GM18499 (cell line): Measurements from ENCODE around the gene ZSCAN29.
"Not testable (repeated sequence)": the region's sequence is repeated elsewhere in the genome, so short reads cannot be mapped to it uniquely, and the experiment has no call there.

Source experiments
- ATAC-seq: cut with Tn5 transposase; IDR thresholded peaks from one replicate; pipeline ENCODE4 v1.9.1; 2021; ENCODE audit warnings: moderate number of reproducible peaks; ENCODE audit not compliant: insufficient read depth, unreplicated experiment

The ZSCAN29 gene

DNA sequence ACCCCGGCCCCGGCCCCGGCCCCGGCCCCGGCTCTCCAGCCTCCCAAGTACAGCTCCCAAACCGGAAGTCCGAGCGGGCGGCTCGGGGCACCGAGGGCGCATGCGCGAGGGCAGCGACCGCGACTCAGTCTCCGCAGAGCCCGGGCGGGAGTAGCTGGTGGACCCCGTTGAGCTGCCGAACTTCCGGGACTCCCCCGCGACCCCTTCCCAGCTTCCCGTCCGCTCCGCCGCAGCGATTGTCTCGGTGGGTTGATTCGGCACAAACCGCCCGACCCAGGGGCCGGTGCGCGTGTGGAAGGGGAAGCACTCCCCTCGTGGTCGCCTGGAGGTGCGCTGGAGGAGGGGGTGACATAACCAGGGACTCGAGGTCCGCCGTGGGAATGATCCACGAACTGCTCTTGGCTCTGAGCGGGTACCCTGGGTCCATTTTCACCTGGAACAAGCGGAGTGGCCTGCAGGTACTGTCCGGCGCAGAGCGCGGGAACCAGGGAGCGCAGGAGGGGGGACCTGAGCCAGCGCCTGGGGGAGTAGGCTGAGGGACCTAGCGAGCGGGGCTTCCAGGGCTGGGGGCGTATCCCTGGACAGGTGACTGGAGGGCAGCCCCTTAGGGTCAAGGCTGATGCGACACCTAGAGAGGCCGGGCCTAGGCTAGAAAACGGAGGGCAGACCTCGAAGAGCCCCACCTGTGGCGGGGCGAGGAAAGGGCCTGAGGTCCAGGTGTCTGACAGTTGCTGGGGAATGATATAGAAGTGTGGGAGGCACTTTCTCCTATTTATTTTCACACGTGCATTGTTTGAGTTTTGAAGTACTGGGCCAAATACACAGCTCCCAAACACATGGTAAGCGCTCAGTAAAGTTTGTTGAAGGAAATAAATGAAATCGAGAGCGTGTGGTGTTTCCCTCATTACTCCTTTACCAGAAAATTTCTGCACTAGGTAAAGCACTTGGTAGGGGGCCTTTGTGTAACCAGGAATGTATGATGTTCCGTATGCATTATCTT is at the start of gene ZSCAN29, which contains the start of gene TUBGCP4:
ZSCAN29 (minus strand) TSS at position 69 of the 1,000 bp plus-strand sequence. CDS start 1,130 bp downstream, outside the sequence.
TUBGCP4 (plus strand) TSS at position 127 of the 1,000 bp plus-strand sequence; CDS start at position 381, 254 bp downstream.
- no peak for ATAC-seq

DNA sequence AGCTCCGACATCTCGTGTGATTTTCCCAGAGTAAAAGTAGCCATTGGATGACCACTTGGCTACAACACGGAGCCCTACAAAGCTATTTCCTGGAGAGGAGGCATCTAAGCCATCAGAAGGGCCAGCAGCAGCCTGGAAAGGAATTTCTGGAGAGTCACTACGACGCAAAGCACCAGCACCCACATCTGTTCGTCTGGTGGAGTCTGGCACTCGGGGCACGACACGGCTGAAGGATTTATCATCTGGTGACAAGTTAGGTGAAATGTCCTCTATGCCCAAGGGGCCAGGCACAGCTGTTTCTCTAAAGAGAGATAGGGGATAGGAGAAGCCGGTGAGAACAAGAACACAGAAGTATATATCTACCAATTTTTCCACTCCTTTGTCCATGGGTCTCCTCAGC is 49.6 kb upstream of the ZSCAN29 start:
- no peak for ATAC-seq

DNA sequence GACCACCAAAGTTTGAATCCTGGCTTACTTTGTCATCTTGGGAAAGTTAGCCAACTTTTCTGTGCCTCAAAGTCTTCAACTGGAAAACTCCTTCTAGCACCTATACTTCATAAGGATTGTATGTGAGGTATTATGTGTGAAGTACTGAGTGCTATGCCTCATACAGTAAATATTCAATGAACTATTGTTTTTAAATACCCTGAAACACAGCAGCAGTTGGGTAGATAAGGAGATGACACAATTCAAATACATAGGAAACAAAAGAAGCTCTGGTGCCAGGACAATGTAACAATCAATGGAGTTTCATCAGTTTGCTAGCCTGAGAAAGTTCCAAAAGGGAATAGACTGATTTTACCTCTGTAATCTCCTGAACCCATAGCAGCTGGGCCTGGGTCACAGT is 43.4 kb upstream of the ZSCAN29 start:
- no peak for ATAC-seq

DNA sequence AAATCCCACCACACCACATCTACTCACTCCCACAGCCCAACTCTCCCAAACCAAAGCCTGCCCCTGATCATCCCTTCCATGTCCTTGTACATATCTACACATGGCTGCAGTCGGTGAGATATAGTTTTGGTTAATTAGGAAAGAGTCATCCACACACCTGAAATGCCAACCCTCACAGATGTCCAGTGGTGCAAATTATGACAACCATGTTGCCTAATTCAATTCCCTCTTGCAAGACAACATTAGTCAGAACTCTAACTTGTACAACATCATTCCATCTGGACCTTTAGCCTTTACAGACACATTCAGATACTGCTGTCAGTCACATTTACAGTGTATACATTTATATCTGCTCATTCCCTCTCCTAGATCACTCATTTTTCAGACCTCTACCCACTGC is 41.3 kb upstream of the ZSCAN29 start:
- ATAC-seq: no peak

DNA sequence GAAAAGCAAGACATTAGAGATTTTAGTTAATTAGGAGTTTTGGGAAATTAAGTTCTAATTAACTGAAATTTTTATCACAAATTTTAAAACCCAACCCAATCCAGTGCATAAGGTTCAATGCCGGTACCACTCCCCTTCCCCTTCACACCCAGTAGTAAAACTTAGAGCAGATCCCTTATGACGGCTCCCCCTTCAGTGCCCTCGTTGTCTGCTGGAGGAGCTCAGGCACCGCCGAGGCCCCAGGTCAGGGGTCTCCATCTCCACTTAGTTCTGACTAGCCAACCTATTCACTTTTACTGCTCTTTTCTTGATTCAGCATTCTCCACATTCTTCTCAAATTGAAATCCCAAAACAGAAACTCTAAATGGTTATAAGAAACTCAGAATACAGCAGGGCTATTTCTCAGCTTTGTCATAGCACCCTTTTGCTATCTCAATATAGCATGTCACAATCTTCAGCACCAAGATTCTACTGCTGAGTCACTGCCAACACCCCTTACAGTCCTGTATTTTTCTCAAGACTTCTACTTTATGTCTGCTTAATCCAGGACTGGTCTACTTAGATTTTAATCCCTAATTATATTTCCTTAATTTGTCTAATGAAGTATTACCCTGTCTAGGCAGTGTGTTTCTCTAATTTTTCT is 39.9 kb upstream of the ZSCAN29 start:
- no peak for ATAC-seq

DNA sequence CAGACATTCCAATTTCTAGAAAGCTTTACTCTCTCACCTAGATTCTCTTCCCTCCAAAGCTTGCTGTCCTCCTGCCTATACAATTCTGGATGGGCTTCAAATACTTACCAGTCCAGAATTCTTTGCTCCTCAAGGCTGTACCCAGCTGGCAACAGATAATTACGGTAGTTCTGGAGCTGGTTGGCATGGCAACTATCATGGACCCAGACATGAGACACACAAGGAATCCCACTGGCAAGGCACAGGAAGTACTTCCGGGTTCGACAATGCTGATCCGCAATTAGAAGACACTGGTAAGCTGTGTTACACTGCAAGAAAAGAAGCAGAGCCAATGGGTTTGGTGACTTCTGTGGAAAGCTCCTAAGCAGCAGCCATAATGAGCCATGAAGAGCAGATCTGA is 37.9 kb upstream of the ZSCAN29 start:
- no peak for ATAC-seq

DNA sequence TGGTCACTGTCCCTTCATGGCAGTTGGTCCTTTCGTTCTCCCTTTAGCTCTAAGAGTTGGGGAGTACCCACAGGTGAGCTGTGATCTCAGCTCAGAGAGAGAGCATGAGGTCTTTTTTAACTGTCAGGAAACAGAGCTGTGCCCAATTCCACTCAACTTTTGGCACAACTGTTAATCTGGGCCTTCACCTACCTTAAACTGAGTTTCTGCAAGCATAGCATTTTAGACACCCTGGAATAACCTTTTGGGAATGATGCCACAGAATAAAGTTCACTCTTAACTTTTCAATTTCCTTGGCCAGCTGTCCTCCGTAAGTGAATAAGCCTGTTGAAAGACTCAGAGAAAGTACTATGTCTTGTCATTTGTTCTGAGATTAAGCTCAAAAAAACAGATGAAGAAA is 36.0 kb upstream of the ZSCAN29 start:
- ATAC-seq: no peak

DNA sequence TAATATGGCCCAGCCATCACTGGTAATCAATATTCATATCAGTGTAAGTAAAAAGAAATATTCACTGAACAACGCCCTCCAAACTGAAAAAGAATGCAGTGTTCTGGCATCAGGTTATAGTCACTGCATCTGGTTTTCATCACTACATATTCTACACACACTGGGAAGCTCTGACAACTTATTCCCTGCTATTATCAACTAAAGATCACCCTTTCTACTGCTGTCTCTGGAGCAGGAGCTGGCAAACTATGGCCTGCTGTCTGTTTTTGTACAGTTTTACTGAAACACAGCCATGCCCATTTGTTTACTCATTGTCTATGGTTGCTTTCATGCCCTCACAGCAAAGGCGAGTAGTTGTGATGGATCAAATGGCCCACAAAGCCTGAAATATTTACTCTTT is 35.3 kb upstream of the ZSCAN29 start:
- no peak for ATAC-seq

DNA sequence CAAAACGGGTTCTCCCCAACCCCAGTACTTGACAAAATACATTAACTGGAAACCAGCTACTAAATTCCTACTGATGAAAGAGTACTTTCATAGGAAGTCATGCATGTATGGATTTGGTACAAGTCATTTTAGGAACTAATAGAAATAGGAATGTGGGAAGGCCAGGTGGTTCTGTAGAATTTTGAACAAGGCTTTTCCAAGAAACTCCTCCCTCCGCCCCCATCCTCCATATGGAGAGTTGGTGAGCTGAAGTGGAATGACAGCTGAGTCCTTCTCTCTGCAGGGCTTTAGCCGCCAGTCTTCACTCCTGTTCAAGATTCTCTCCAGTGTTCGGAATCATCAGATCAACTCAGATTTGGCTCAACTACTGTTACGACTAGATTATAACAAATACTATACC is 33.3 kb upstream of the ZSCAN29 start:
- no peak for ATAC-seq

DNA sequence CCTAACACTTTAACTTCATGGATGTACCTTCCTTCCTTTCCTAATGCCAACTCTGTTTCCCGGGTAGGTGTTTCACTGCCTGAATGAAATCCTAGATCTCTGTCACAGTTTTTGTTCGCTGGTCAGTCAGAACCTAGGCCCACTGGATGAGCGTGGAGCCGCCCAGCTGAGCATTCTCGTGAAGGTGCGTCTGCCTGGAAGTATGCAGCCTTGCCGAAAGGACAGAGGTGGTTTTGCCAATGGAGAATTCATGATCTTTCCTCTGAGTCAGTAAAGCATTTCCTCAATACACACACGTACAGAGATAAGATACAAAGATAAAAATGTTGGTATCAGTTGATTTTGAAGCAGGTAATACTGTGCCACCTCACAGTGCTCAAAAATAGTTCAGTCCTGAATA is 32.8 kb upstream of the ZSCAN29 start:
- no peak for ATAC-seq

DNA sequence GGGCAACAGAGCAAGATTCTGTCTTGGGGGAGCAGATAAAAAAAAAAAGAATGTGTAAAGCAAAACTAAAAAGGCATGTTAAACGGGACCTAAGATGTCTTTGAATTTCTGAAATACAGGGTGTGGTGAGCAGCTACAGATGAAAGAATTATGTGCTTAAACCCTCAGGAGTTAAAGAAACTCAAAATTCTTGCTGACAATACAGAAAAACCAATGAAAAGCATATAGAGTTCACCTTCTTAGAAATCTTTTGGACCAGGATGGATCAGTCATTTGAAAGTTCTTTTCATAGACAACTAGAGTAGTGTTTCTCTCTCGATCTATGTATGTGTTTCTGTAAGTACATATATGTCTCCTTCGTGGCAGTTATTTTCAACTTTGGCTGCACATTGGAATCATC is 31.4 kb upstream of the ZSCAN29 start:
- ATAC-seq: no peak

DNA sequence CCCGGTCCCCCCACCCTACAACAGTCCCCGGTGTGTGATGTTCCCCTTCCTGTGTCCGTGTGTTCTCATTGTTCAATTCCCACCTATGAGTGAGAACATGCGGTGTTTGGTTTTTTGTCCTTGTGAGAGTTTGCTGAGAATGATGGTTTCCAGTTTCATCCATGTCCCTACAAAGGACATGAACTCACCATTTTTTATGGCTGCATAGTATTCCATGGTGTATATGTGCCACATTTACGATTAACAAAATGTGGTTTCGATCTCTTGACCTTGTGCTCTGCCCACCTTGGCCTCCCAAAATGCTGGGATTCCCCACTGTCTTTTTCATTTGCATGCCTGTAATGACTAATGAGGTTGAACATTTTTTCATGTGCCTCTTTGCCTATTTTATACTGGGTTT is 22.7 kb upstream of the ZSCAN29 start:
- not testable (repeated sequence) for ATAC-seq

DNA sequence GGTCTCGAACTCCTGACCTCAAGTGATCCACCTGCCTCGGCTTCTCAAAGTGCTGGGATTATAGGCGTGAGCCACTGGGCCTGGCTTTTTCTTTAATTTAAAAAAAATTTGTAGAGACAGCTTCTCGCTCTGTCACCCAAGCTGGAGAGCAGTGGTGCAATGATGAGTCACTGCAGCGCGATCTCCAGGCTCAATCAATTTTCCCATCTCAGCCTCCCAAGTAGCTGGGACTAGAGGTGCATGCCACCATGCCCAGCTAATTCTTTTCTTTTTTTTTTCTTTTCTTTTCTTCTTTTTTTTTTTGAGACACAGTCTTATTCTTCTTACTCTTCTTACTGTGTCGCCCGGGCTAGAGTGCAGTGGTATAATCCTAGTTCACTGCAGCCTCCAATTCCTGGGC is 19.9 kb upstream of the ZSCAN29 start:
- no peak for ATAC-seq

DNA sequence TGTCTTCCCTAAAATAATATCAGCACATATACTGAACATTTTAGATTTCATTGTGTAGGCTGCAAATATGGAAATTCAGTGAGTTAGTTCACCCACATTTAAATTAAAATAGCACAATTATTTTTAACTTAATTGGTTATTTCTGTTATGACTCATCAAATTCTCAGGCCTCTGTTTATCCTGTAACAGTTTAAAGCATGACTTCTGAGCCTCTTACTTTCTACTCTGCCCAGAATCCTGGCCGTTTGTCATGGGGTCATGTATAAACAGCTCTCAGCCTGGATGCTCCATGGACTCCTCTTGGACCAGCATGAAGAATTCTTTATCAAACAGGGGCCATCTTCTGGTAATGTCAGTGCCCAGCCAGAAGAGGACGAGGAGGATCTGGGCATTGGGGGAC is 12.2 kb upstream of the ZSCAN29 start:
- ATAC-seq: no peak

DNA sequence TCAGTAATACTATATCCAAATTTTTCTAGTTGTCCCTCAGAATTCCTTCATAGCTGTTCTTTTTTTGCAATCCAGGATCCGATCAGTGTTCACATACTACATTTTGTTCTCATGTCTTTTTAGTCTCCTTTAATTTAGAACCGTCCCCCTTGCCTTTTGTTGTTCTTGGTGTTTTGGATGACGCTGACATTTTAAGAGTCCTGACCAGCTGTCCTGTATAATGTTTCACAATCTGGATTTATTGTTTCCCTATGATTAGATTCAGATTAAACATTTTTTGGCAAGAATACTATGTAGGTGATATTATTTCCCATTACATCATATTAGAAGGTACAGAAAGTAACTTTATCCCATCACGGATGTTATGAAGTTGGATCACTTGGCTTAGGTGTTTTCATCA is 11.5 kb upstream of the ZSCAN29 start:
- ATAC-seq: no peak

DNA sequence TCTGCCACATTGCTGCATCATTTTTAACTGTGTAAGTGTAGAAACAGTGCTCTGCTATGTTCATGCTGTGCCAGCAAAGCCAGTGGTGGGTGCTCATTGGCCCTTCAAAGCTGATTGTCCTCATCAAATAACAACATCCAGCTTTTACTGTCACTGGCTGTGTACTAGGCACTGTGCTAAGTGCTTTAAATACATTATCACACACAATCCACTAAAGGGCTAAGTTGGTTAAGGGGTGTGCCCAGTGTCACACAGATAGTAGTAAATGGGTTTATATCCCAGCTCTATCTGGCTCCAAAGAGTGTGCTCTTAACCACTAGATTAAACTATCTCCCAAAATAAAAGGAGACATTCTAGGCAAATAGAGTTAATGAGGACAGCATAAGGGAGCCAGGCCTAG is 7.8 kb upstream of the ZSCAN29 start:
- ATAC-seq: no peak

DNA sequence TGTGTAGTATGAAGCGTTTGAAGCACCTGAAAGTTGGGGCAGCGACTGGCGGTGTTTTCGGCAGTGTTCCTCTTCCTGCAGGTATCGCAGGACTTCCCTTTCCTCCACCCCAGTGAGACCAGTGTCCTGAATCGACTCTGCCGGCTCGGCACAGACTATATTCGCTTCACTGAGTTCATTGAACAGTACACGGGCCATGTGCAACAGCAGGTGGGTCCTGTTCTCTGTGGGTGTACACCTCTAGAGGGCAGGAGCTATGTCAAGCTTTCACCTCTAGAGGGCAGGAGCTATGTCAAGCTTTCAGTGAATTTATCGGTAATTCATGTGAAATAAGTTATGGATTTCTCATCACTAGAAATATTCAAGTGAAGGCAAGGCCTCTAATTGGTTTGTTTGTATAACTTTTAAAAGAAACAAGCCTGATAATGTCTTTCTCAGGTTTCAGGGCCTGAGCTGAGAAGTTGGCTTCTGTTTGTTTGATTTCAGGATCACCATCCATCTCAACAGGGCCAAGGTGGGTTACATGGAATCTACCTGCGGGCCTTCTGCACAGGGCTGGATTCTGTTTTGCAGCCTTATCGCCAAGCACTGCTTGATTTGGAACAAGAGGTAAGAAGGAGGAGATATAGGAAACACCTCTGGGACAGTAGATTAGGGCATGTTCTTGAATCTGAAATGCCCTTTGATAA is 5.3 kb upstream of the ZSCAN29 start:
- no peak for ATAC-seq

DNA sequence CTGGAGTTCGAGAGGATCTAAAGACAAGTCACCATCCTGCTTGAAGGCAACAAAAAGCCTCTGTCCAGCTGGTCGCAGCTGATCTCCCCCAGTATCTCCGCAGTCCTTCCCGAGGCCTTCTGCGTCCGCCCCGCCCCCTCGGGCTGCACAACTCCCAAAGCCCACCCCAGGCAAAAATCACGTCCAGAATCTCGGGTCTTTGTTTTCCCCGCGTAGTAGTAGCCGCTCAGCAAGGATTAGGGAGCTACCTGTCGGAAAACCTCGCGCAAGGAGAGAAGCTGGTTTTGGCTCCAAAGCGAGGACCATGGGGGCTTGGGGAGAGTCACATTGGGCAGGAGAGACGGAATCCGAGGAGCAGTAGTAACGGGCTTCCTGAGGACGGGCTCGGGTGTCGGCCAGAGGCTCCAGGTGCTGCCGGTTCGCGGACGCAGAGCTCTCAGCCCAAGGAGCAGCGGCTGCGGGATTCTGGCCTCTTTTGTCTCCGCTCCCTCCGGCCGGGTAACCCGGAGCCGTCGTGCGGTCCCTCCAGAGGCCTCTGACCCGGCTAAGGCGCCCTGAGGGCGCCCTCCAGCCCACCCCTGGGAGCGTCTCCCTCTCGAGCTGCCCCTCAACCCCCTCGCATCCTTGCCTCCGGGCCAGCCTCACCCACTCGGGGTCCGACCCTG is 401 bp downstream of the ZSCAN29 start:
- ATAC-seq: no peak

DNA sequence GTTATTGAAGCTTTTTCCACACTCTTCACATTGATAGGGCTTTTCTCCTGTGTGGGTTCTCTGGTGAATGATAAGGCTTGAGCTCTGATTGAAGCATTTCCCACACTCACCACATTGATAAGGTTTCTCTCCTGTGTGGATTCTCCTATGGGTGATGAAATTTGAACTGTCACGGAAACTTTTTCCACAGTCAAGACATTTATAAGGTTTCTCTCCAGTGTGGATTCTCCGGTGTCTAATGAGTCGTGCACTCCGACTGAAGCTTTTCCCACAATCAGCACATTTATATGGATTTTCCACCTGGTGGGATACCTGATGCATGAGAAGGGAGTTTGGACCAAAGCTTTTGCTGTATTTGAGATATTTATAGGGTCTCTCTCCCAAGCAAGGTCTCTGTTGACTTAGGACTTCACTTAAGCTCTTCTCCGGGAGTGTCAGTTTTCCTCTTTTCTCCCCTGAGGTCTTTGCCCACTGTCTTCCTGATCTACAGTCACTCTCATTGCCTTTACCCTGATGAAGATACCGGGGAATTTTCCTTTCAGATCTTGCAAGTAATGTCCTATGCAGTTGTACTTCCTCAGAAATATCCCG is 9.4 kb downstream of the ZSCAN29 start:
- ATAC-seq: no peak

DNA sequence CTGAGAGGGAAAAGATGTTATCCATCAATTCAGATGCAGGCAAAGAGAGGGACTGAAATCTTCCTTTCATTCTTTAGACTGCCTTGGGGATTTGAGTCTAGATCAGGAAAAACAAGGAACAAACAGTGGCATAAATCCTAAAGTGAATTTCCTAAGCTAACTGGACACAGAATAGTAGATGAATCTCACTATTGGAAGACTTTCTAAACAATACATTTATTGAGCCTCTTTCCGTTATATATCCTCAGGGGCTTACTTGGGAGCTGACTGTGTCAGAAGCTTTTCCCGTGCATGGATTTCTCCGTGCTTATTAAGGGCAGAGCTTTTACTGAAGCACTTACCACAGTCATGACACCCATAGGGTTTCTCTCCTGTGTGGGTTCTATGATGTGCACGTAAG is 10.0 kb downstream of the ZSCAN29 start:
- ATAC-seq: no peak
